GM18520 (cell line): ENCODE data around the gene PATJ.
"Not testable (repeated sequence)": the region's sequence is repeated elsewhere in the genome, so short reads cannot be mapped to it uniquely, and the experiment has no call there.

Experiments used
- ATAC-seq: cut with Tn5 transposase; IDR thresholded peaks from one replicate; pipeline ENCODE4 v1.9.1; 2021; ENCODE audit not compliant: unreplicated experiment

The PATJ gene

GRCh38 chr1:61935516-61935915 is 193.2 kb downstream of the PATJ start:
- no peak for ATAC-seq

- ATAC-seq, result no peak
Measured at GRCh38 chr1:61936839-61937238, 194.6 kb downstream of the PATJ start.

GRCh38 chr1:61941794-61942193 is 199.5 kb downstream of the PATJ start:
- no peak for ATAC-seq

- no peak for ATAC-seq
Measured at GRCh38 chr1:61942856-61943255, 200.6 kb downstream of the PATJ start.

- not testable (repeated sequence) for ATAC-seq
Measured at GRCh38 chr1:61948685-61949084, 206.4 kb downstream of the PATJ start.

- no peak for ATAC-seq
Measured at GRCh38 chr1:61950418-61950817, 208.1 kb downstream of the PATJ start.

- ATAC-seq, result no peak
Measured at GRCh38 chr1:61951731-61952580, 209.7 kb downstream of the PATJ start.

GRCh38 chr1:61952675-61953074 is 210.4 kb downstream of the PATJ start:
- ATAC-seq, result no peak

- ATAC-seq, result no peak
Measured at GRCh38 chr1:61953076-61953789, 211.0 kb downstream of the PATJ start.

- ATAC-seq, result no peak
Measured at GRCh38 chr1:61953790-61954150, 211.5 kb downstream of the PATJ start.

GRCh38 chr1:61955261-61955660 is 213.0 kb downstream of the PATJ start:
- ATAC-seq, result no peak

GRCh38 chr1:61956016-61956645 is 213.9 kb downstream of the PATJ start:
- no peak for ATAC-seq

- no peak for ATAC-seq
Measured at GRCh38 chr1:61956784-61957183, 214.5 kb downstream of the PATJ start.

GRCh38 chr1:61961009-61961408 is 218.7 kb downstream of the PATJ start:
- no peak for ATAC-seq

GRCh38 chr1:61962631-61963030 is 220.4 kb downstream of the PATJ start:
- ATAC-seq, result no peak

GRCh38 chr1:61966450-61967225 is 224.4 kb downstream of the PATJ start:
- not testable (repeated sequence) for ATAC-seq

- ATAC-seq, result no peak
Measured at GRCh38 chr1:61967750-61968149, 225.5 kb downstream of the PATJ start.

- no peak for ATAC-seq
Measured at GRCh38 chr1:61968869-61969268, 226.6 kb downstream of the PATJ start.

GRCh38 chr1:61973100-61973837 is 231.0 kb downstream of the PATJ start:
- no peak for ATAC-seq

- ATAC-seq, result no peak
Measured at GRCh38 chr1:61975638-61976037, 233.4 kb downstream of the PATJ start.
